Nephron (organoid): Measurements from ENCODE around the gene WWOX.

ENCODE experiments used
- H3K27ac Mint-ChIP-seq, 3 experiments: 2 replicates each; pipeline ENCODE4 v1.8.0; 2020; ENCODE audit warnings: mixed read lengths in 3 of 3, mild to moderate bottlenecking in 2 of 3, moderate library complexity in 1 of 3
- H3K27me3 Mint-ChIP-seq: 2 replicates; pipeline ENCODE4 v1.8.0; 2021; ENCODE audit warnings: low read depth, mild to moderate bottlenecking, moderate library complexity, mixed read lengths
- H3K36me3 Mint-ChIP-seq: 2 replicates; pipeline ENCODE4 v1.8.0; 2020; ENCODE audit warnings: low read depth, mixed read lengths
- H3K4me1 Mint-ChIP-seq: 2 replicates; pipeline ENCODE4 v1.8.0; 2020; ENCODE audit warnings: mixed read lengths
- H3K4me3 Mint-ChIP-seq, 3 experiments: 2 replicates each; pipeline ENCODE4 v1.8.0; 2020; ENCODE audit warnings: mild to moderate bottlenecking in 3 of 3, mixed read lengths in 3 of 3, moderate library complexity in 2 of 3
- H3K9me3 Mint-ChIP-seq: 2 replicates; pipeline ENCODE4 v1.8.0; 2020; ENCODE audit warnings: mixed read lengths
- TF ChIP-seq, protein P1 (sequence below), 3 experiments: fragments of 200-600 bp; sonication (generic); IDR thresholded peaks; one replicate each; pipeline ENCODE4 v1.5.0; 2021; ENCODE audit warnings: antibody characterized with exemption in 3 of 3; ENCODE audit not compliant: unreplicated experiment in 3 of 3

WWOX gene

DNA sequence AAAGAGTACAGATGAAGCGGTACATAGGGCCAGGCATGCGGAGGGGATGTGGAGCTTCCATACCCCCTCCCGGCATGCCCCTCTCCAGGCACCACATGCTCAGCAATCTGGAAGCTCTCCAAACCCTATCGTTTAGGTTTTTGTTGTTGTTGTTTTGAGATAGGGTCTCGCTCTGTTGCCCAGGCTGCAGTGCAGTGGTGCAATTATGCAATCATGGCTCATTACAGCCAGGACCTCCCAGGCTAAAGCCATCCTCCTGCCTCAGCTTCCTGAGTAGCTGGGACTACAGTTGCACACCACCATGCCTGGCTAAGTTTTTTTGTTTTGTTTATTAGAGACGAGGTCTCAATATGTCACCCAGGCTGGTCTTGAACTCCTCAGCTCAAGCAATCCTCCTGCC lies 50.8 kb downstream of the WWOX start:
- H3K27me3 Mint-ChIP-seq, result peaks cover 24% of the 10 kb centered on the region
- peaks cover 14% of the 10 kb centered on the region for H3K4me1 Mint-ChIP-seq
- H3K27ac Mint-ChIP-seq, result no peak overlapping the region
- no peaks in the 10 kb centered on the region for H3K9me3 Mint-ChIP-seq
- TF ChIP-seq, protein P1, sequence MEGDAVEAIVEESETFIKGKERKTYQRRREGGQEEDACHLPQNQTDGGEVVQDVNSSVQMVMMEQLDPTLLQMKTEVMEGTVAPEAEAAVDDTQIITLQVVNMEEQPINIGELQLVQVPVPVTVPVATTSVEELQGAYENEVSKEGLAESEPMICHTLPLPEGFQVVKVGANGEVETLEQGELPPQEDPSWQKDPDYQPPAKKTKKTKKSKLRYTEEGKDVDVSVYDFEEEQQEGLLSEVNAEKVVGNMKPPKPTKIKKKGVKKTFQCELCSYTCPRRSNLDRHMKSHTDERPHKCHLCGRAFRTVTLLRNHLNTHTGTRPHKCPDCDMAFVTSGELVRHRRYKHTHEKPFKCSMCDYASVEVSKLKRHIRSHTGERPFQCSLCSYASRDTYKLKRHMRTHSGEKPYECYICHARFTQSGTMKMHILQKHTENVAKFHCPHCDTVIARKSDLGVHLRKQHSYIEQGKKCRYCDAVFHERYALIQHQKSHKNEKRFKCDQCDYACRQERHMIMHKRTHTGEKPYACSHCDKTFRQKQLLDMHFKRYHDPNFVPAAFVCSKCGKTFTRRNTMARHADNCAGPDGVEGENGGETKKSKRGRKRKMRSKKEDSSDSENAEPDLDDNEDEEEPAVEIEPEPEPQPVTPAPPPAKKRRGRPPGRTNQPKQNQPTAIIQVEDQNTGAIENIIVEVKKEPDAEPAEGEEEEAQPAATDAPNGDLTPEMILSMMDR (IDR thresholded peaks at IDR 0.05; ENCODE audit: unreplicated experiment in 3 of 3), result no peak
- H3K36me3 Mint-ChIP-seq, result no peaks in the 10 kb centered on the region
- H3K4me3 Mint-ChIP-seq, result no peak overlapping the region

DNA sequence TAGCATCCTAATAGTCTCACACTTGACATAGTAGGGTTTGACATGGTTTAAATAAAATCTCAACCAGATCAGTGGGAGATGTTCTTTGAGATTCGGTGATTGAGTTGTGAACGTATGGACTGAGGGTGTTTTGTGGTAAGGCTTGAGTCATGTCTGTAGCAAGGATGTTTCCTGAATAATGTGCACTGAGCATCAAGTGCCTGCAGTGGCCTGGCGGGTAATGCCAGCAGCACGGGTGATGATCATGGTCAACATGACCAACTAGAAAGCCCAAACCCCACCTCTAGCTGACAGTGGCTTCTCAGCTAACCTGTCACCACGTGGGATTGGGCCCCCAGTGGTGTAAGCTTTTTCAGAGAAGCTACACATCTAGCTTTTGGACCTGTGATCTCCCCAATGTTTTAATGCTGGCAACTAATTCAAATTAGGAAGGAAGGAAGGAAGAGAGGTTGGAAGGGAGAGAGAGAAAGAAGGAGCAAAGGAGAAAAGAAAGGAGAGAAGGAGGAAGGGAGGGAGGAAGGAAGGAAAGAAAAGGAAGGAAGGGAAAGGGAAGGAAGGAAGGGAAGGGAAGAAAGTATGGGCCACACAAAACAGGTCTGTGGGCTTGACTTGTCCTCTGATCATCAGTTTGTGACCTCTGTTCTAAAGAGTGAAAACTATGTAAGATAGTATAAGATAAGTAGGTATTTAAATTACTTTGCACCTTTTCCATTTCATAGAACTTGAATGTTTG lies 55.4 kb downstream of the WWOX start:
- TF ChIP-seq, protein P1 (IDR thresholded peaks at IDR 0.05; ENCODE audit: unreplicated experiment in 3 of 3), result no peak
- Mint-ChIP-seq H3K4me1 (no peaks in the 10 kb centered on the region), H3K27me3 (peaks cover 12% of the 10 kb centered on the region), H3K27ac (no peak overlapping the region), H3K36me3 (peaks cover 9% of the 10 kb centered on the region), H3K4me3 (no peak overlapping the region), H3K9me3 (peaks cover 18% of the 10 kb centered on the region)

DNA sequence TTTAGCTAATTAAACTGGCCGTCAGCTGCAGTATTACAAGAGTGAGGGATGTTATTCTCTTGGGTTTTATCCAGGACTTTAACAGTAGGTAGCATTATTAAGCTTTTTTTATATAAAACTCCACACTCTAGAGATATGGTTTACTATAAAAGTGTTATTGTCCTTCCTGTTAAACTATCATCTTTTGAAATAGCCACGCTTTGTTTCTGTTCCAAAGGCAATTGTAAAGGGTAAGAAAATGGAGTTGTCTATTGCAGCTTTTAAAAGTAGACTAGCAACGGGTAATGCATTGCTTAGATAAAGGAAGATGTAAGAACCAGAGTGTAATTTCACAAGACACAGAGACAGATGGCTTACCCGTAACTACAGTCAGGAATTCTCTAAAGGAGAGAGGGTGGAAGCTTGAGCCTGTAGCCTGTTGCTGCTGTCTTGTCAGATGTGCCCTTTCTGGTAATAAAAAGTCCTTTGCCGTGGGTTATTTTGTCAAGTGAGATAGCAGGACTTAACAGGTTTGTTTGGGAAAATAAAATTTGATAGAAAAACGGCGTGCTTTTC lies 56.4 kb downstream of the WWOX start:
- H3K4me3 Mint-ChIP-seq, result no peak overlapping the region
- H3K27me3 Mint-ChIP-seq, result peaks cover 11% of the 10 kb centered on the region
- H3K27ac Mint-ChIP-seq, result no peak overlapping the region
- peaks cover 19% of the 10 kb centered on the region for H3K9me3 Mint-ChIP-seq
- TF ChIP-seq, protein P1 (IDR thresholded peaks at IDR 0.05; ENCODE audit: unreplicated experiment in 3 of 3), result no peak
- H3K36me3 Mint-ChIP-seq, result peaks cover 15% of the 10 kb centered on the region
- no peaks in the 10 kb centered on the region for H3K4me1 Mint-ChIP-seq

DNA sequence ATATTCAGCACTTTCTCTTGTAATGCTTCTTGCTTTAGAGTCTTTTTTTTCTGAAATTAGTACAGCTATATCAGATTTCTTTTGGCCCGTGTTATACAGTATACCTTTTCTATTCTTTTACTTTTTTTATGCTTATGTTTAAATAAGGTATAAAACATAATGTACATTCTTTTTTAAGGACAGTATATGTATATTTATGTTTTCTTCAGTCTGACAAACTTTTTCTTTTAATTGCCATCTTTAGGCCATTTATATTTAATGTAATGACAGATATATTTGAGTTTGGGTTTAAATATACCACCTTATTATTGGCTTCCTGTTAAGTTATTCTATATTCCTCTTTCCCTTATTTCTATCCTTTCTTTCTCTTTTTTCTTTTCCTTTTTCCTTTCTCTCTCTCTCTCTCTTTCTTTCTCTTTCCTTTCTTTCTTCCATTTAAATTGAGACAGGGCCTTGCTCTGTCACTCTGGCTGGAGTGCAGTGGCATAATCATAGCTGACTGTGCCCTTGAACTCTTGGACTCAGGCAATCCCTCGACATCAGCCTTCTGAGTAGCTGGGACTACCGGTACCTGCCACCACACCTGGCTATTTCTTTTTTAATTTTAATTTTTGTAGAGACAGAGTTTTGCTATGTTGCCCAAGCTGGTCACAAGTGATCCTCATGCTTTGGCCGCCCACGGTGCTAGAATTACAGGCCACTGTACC lies 61.7 kb downstream of the WWOX start:
- no peaks in the 10 kb centered on the region for H3K4me1 Mint-ChIP-seq
- TF ChIP-seq, protein P1 (IDR thresholded peaks at IDR 0.05; ENCODE audit: unreplicated experiment in 3 of 3), result no peak

DNA sequence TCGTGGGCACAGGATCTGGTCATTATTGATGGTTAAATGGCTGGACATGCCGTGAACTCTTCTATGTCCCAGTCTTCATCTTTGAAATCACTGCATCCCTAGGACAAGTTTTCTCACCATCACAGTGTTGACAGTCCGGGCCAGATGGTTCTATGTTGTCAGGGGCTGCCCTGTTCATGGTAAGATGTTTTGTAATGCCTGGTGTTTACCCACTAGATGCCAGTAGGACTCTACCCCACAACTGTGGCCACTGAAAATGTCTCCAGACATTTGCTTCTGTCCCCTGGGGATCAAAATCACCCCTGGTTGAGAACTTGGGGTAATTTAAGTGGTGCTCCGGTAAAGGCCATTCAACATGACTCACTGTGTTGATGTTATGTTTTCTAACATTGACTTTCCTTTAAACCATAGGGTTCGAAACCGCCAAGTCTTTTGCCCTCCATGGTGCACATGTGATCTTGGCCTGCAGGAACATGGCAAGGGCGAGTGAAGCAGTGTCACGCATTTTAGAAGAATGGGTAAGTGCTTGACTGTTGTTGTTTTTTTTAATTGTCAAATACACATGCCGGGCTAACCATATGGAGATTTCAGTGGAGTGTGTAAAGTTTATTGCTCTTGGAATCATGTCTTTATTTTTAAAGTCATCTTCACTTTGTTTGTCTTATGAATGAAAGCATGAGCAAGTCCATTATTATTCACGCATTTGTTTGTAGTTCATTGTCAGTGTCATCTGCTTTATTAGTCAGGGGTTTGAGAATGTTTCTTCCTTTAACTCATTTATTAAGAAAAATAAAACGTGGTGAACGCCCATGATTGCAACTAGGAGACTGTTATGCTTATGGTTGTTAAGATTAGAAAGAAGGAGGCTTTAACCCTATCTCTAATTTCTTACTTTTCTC lies 64.6 kb downstream of the WWOX start:
- Mint-ChIP-seq H3K9me3 (peaks cover 13% of the 10 kb centered on the region), H3K4me1 (no peaks in the 10 kb centered on the region), H3K27me3 (no peaks in the 10 kb centered on the region), H3K27ac (peak overlapping the region in 1 of 3 experiments; percentile 52), H3K36me3 (peaks cover 34% of the 10 kb centered on the region), H3K4me3 (no peak overlapping the region)
- TF ChIP-seq, protein P1 (IDR thresholded peaks at IDR 0.05; ENCODE audit: unreplicated experiment in 3 of 3), result no peak

More for the DNA sequence above, 61.7 kb downstream of the WWOX start:
- H3K36me3 Mint-ChIP-seq, result peaks cover 32% of the 10 kb centered on the region
- H3K4me3 Mint-ChIP-seq, result no peak overlapping the region
- peaks cover 23% of the 10 kb centered on the region for H3K9me3 Mint-ChIP-seq
- H3K27ac Mint-ChIP-seq, result no peak overlapping the region
- no peaks in the 10 kb centered on the region for H3K27me3 Mint-ChIP-seq
